PFSK-1 (cell line): Measurements from ENCODE around the gene BRD3OS.

Experiments used
- FOXP2 ChIP-seq: optimal IDR thresholded peaks from 2 replicates; pipeline ENCODE3; 2011; ENCODE audit warnings: borderline replicate concordance, control low read depth, inconsistent platforms; ENCODE audit not compliant: insufficient read depth; ENCODE audit errors: extremely low read length, extremely low read depth
- POLR2AphosphoS5 ChIP-seq: IDR thresholded peaks from 2 replicates; pipeline ENCODE4 v1.6.1; 2012; ENCODE audit warnings: low read depth, mild to moderate bottlenecking, control low read depth, low read length, moderate library complexity
- REST ChIP-seq, 2 experiments: IDR thresholded peaks; 2 replicates each; pipeline versions ENCODE4 v1.6.1 to v1.8.0; 2011 to 2012; ENCODE audit warnings: low read depth in 2 of 2, low read length in 2 of 2, control low read depth in 1 of 2, inconsistent platforms in 1 of 2, mild to moderate bottlenecking in 1 of 2, moderate library complexity in 1 of 2; ENCODE audit not compliant: insufficient read depth in 1 of 2
- SIN3A ChIP-seq: IDR thresholded peaks from 2 replicates; pipeline ENCODE4 v1.6.1; 2012; ENCODE audit warnings: mild to moderate bottlenecking, low read length, moderate library complexity, borderline replicate concordance; ENCODE audit not compliant: insufficient read depth
- TAF1 ChIP-seq: IDR thresholded peaks from 2 replicates; pipeline ENCODE4 v1.6.1; 2012; ENCODE audit warnings: low read length, control low read depth, borderline replicate concordance; ENCODE audit not compliant: insufficient read depth

BRD3OS gene

GRCh38 chr9:134068744-134069479 is 43.6 kb downstream of the BRD3OS start:
- TF ChIP-seq POLR2AphosphoS5 (no peak), REST (IDR thresholded peaks at IDR 0.05; ENCODE audit: insufficient read depth in 1 of 2, low read depth in 2 of 2, low read length in 2 of 2) (no peak), TAF1 (no peak), FOXP2 (no peak), SIN3A (no peak)

- no peak for TF ChIP-seq TAF1
- TF ChIP-seq POLR2AphosphoS5 = no peak
- no peak for TF ChIP-seq FOXP2
- TF ChIP-seq REST (IDR thresholded peaks at IDR 0.05; ENCODE audit: insufficient read depth in 1 of 2, low read depth in 2 of 2, low read length in 2 of 2) = no peak
- no peak for TF ChIP-seq SIN3A
Observed at GRCh38 chr9:134069480-134070399, 44.5 kb downstream of the BRD3OS start.

GRCh38 chr9:134071149-134071548 is 45.9 kb downstream of the BRD3OS start:
- TF ChIP-seq FOXP2 (no peak), POLR2AphosphoS5 (no peak), TAF1 (no peak), SIN3A (no peak), REST (IDR thresholded peaks at IDR 0.05; ENCODE audit: insufficient read depth in 1 of 2, low read depth in 2 of 2, low read length in 2 of 2) (no peak)

GRCh38 chr9:134073500-134073899 is 48.2 kb downstream of the BRD3OS start:
- TF ChIP-seq REST (IDR thresholded peaks at IDR 0.05; ENCODE audit: insufficient read depth in 1 of 2, low read depth in 2 of 2, low read length in 2 of 2) (no peak), POLR2AphosphoS5 (no peak), TAF1 (no peak), FOXP2 (no peak), SIN3A (no peak)
